IMR-90 (cell line): ENCODE results near the gene TMX1.

Source experiments
- CTCF ChIP-seq: conservative IDR thresholded peaks from 2 replicates; pipeline ENCODE4 v1.5.1; 2012; ENCODE audit warnings: mild to moderate bottlenecking, low read depth, low read length, improper control_type of control experiment
- MAZ ChIP-seq: IDR thresholded peaks from 2 replicates; pipeline ENCODE4 v1.6.1; 2012; ENCODE audit warnings: low read depth, mild to moderate bottlenecking, low read length, improper control_type of control experiment, moderate library complexity, borderline replicate concordance
- POLR2A ChIP-seq: IDR thresholded peaks from 2 replicates; pipeline ENCODE4 v1.6.1; 2012; ENCODE audit warnings: mild to moderate bottlenecking, low read depth, low read length
- RAD21 ChIP-seq: IDR thresholded peaks from 2 replicates; pipeline ENCODE4 v1.6.1; 2012; ENCODE audit warnings: low read length, improper control_type of control experiment
- RCOR1 ChIP-seq: IDR thresholded peaks from 2 replicates; pipeline ENCODE4 v1.6.1; 2012; ENCODE audit warnings: mild to moderate bottlenecking, low read length, improper control_type of control experiment; ENCODE audit not compliant: insufficient replicate concordance
- RFX5 ChIP-seq: IDR thresholded peaks from 2 replicates; pipeline ENCODE4 v1.8.0; 2012; ENCODE audit warnings: low read depth, mild to moderate bottlenecking, low read length, moderate library complexity
- SMC3 ChIP-seq: fragments of 150-350 bp; IDR thresholded peaks from 2 replicates; pipeline ENCODE4 v1.6.1; 2016; ENCODE audit warnings: low read depth, mild to moderate bottlenecking, antibody characterized with exemption, low read length, moderate library complexity

GRCh38 chr14:51246032-51246431 is 6.0 kb downstream of the TMX1 start:
- TF ChIP-seq CTCF (no peak), POLR2A (no peak), SMC3 (no peak), RCOR1 (no peak), RFX5 (no peak), MAZ (no peak), RAD21 (no peak)
